Upper lobe of left lung (tissue), 6 donors: ENCODE data around the gene EYS. TPM values are rescaled to one million over a fixed set of nuclear protein-coding genes. Genes with fewer than 3 reads are reported as not detected.

Source experiments
- ATAC-seq, 2 donors: fragments of 200-7000 bp; cut with Tn5 transposase; one replicate each; pipeline ENCODE4 v1.9.1; 2022; ENCODE audit warnings: mild to moderate bottlenecking in 2 of 2, moderate library complexity in 2 of 2; ENCODE audit not compliant: low FRiP score in 2 of 2
- DNase-seq, 2 donors: peaks; one replicate each; pipeline ENCODE4 v3.0.0-alpha.2; 2019 to 2020
- H3K27ac ChIP-seq, 4 donors: fragments of 200-600 bp; sonication (generic); one replicate each; pipeline ENCODE4 v1.5.1; 2016 to 2019
- H3K27me3 ChIP-seq, 4 donors: fragments of 200-600 bp; sonication (generic); one replicate each; pipeline ENCODE4 v1.5.1; 2017 to 2019
- H3K36me3 ChIP-seq, 4 donors: fragments of 200-600 bp; sonication (generic); one replicate each; pipeline ENCODE4 v1.5.1; 2016 to 2019
- H3K4me1 ChIP-seq, 4 donors: fragments of 200-600 bp; sonication (generic); one replicate each; pipeline ENCODE4 v1.5.1; 2018 to 2019
- H3K4me3 ChIP-seq, 4 donors: fragments of 200-600 bp; sonication (generic); one replicate each; pipeline ENCODE4 v1.5.1; 2017 to 2019; ENCODE audit warnings: mild to moderate bottlenecking in 2 of 4, moderate library complexity in 1 of 4
- H3K9me3 ChIP-seq, 4 donors: fragments of 200-600 bp; sonication (generic); one replicate each; pipeline ENCODE4 v1.5.1; 2018 to 2019
- CTCF ChIP-seq, 6 experiments: fragments of 450-650 bp in 4 of 6; fragments of 200-600 bp in 2 of 6; sonication (generic) in 2 of 6; IDR thresholded peaks; one replicate each; pipeline ENCODE4 v1.5.1; 2016 to 2019; ENCODE audit warnings: antibody characterized with exemption in 6 of 6
- EP300 ChIP-seq, 4 donors: sonication (generic); formaldehyde crosslinking; IDR thresholded peaks; one replicate each; pipeline ENCODE4 v1.5.1; 2017; ENCODE audit warnings: antibody characterized with exemption in 4 of 4, control low read depth in 2 of 4
- POLR2A ChIP-seq, 4 donors: fragments of 450-650 bp; IDR thresholded peaks; one replicate each; pipeline ENCODE4 v1.5.1; 2016 to 2017; ENCODE audit warnings: antibody characterized with exemption in 4 of 4, mild to moderate bottlenecking in 2 of 4
- POLR2AphosphoS5 ChIP-seq, 2 donors: sonication (generic); formaldehyde crosslinking; IDR thresholded peaks; one replicate each; pipeline ENCODE4 v1.5.1; 2017; ENCODE audit warnings: antibody characterized with exemption in 2 of 2
- WGBS, 2 donors: methylation state at CpG; one replicate each; pipeline ENCODE4 v1.1.5; 2017 to 2018; 5-methylcytosine and 5-hydroxymethylcytosine counted together
- total RNA-seq, 6 donors: library from RNA; depleted of rRNA in 4 of 6; stranded (reverse); fragments of >200 nt in 4 of 6; gene quantifications; one replicate each; pipeline versions ENCODE4 v1.1.0 to v1.2.1, GENCODE V29; 2016 to 2021
- donor health status: DM: no; HTN: no; CAD: no; lungs with moderate emphysema.
- donor health status: DM: no; HTN: yes; CAD: no; lungs with severe emphysema.

The EYS gene
- total RNA-seq, 6 donors from 2014 or later = under 0.01 to 0.46 (median 0.28) TPM; not detected in 2

DNA sequence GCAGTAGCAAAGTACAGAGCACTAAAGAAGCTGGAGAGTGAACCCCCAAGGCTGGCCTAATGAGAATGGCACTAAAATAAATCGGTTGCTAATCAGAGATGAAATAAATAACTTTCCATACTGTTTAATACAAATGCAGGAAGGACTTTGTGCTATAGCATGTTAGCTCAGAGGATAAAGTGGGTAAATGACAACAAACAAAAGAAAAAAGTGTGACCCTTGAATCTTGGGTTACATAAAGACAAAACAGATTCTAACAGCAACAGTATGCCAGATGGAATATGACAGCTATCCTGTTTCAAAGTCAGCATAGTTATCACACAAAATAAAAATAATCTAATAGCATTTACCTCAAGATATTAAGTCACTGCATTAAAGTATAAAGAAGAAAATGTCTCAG lies 1448.7 kb downstream of the EYS start:
- no peak for DNase-seq
- H3K36me3 ChIP-seq = no peaks in the 10 kb centered on the region
- no peak for ATAC-seq
- no peak overlapping the region for H3K4me3 ChIP-seq
- no peaks in the 10 kb centered on the region for H3K27me3 ChIP-seq
- TF ChIP-seq CTCF (IDR thresholded peaks at IDR 0.05) (no peak), EP300 (IDR thresholded peaks at IDR 0.05) (no peak), POLR2A (IDR thresholded peaks at IDR 0.05) (no peak), POLR2AphosphoS5 (IDR thresholded peaks at IDR 0.05) (no peak)
- H3K27ac ChIP-seq = no peak overlapping the region
- 63 to 94% methylated on average over 1 of the region's 1 CpG for WGBS, 2 donors
- no peaks in the 10 kb centered on the region for H3K4me1 ChIP-seq
- H3K9me3 ChIP-seq = no peaks in the 10 kb centered on the region

- H3K27me3 ChIP-seq = no peaks in the 10 kb centered on the region
- TF ChIP-seq POLR2A (IDR thresholded peaks at IDR 0.05) (no peak), CTCF (IDR thresholded peaks at IDR 0.05) (no peak), EP300 (IDR thresholded peaks at IDR 0.05) (no peak), POLR2AphosphoS5 (IDR thresholded peaks at IDR 0.05) (no peak)
- no peaks in the 10 kb centered on the region for H3K4me1 ChIP-seq
- DNase-seq = no peak
- no peaks in the 10 kb centered on the region for H3K36me3 ChIP-seq
- 91 to 98% methylated on average over 3 of the region's 3 CpGs for WGBS, 2 donors
- H3K4me3 ChIP-seq = no peak overlapping the region
- no peak for ATAC-seq
- no peak overlapping the region for H3K27ac ChIP-seq
- no peaks in the 10 kb centered on the region for H3K9me3 ChIP-seq
These were observed 1449.4 kb downstream of the EYS start for GRCh38 chr6:64257586-64257985.

DNA sequence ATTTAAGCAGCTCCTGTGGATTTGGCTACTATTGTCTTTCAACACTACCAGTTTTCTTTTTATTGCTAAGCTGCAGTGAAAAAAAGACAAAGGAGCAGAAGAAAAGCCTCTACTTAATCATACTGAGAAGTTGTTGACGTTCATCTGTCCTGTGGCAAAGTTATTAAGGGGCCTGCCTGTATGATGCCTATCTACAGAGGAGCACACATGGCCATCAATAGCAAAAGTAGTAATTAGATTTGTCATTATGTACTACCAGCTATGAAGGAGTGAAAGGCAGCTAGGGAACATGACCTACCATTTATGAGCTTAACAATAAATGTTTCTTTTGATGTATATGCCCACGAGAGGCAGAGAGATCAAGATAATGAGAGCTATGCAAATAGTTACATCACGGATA lies 1450.5 kb downstream of the EYS start:
- no peak overlapping the region for H3K27ac ChIP-seq
- DNase-seq (no peak), ATAC-seq (no peak)
- TF ChIP-seq POLR2AphosphoS5 (IDR thresholded peaks at IDR 0.05) = no peak
- no peak for TF ChIP-seq CTCF (IDR thresholded peaks at IDR 0.05)
- TF ChIP-seq EP300 (IDR thresholded peaks at IDR 0.05) = no peak
- no peak for TF ChIP-seq POLR2A (IDR thresholded peaks at IDR 0.05)
- H3K4me3 ChIP-seq = no peak overlapping the region
- 74 to 79% methylated on average over 3 of the region's 3 CpGs for WGBS, 2 donors
- no peaks in the 10 kb centered on the region for H3K27me3 ChIP-seq
- H3K36me3 ChIP-seq = no peaks in the 10 kb centered on the region
- no peaks in the 10 kb centered on the region for H3K4me1 ChIP-seq
- H3K9me3 ChIP-seq = no peaks in the 10 kb centered on the region

- H3K4me1 ChIP-seq = no peaks in the 10 kb centered on the region
- H3K9me3 ChIP-seq = no peaks in the 10 kb centered on the region
- TF ChIP-seq POLR2A (IDR thresholded peaks at IDR 0.05) = no peak
- TF ChIP-seq EP300 (IDR thresholded peaks at IDR 0.05) = no peak
- no peak for TF ChIP-seq POLR2AphosphoS5 (IDR thresholded peaks at IDR 0.05)
- no peak for TF ChIP-seq CTCF (IDR thresholded peaks at IDR 0.05)
- H3K36me3 ChIP-seq = no peaks in the 10 kb centered on the region
- H3K27me3 ChIP-seq = no peaks in the 10 kb centered on the region
- H3K27ac ChIP-seq = no peak overlapping the region
- no peak for ATAC-seq
- H3K4me3 ChIP-seq = no peak overlapping the region
- no peak for DNase-seq
- 64 to 68% methylated on average over 1 of the region's 1 CpG for WGBS, 2 donors
These were observed 1452.0 kb downstream of the EYS start for GRCh38 chr6:64255000-64255399.

DNA sequence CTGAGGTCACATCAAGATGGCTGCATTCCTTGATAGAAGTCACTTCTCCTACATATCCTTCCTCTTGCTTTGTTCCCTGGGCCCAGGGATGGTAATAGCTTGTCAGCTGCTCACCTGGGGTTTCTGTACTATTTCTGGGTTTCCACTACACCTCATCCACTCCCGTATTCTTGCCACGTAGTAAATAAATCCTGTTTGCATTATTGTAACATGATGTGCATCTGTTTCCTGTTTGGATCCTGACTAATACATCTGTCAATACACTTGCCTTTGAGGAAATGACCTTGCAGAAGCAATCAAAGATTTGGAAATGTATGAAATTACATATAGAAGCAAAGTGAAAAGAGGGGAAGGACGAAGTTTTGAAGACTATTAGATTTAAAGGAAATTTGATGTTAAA lies 1452.5 kb downstream of the EYS start:
- 41 to 44% methylated on average over 3 of the region's 3 CpGs for WGBS, 2 donors
- no peaks in the 10 kb centered on the region for H3K27me3 ChIP-seq
- H3K27ac ChIP-seq = no peak overlapping the region
- no peaks in the 10 kb centered on the region for H3K9me3 ChIP-seq
- DNase-seq = no peak
- no peaks in the 10 kb centered on the region for H3K36me3 ChIP-seq
- H3K4me3 ChIP-seq = no peak overlapping the region
- no peaks in the 10 kb centered on the region for H3K4me1 ChIP-seq
- no peak for TF ChIP-seq POLR2AphosphoS5 (IDR thresholded peaks at IDR 0.05)
- TF ChIP-seq CTCF (IDR thresholded peaks at IDR 0.05) = no peak
- TF ChIP-seq POLR2A (IDR thresholded peaks at IDR 0.05) = no peak
- TF ChIP-seq EP300 (IDR thresholded peaks at IDR 0.05) = no peak
- no peak for ATAC-seq
